Hepatocyte (in vitro differentiated cells): ENCODE results near the gene DIAPH2. TPM values are rescaled to one million over a fixed set of nuclear protein-coding genes. Genes with fewer than 3 reads are reported as not detected.

ENCODE experiments used
- DNase-seq: peaks from one replicate; pipeline ENCODE4 v3.0.0-alpha.2; 2016; ENCODE audit warnings: low spot score
- H2AFZ ChIP-seq: fragments of 200-600 bp; sonication (generic); 2 replicates; pipeline ENCODE4 v1.6.0; 2016; ENCODE audit warnings: antibody characterized with exemption, mild to moderate bottlenecking
- H3K27ac ChIP-seq: fragments of 200-600 bp; sonication (generic); 2 replicates; pipeline ENCODE4 v1.5.1; 2016; ENCODE audit warnings: mild to moderate bottlenecking
- H3K27me3 ChIP-seq: fragments of 200-600 bp; sonication (generic); 2 replicates; pipeline ENCODE4 v1.6.1; 2016
- H3K36me3 ChIP-seq: fragments of 200-600 bp; sonication (generic); replicated peaks from 2 replicates; pipeline ENCODE4 v1.5.1; 2016; ENCODE audit warnings: low read depth; ENCODE audit not compliant: insufficient read depth
- H3K4me1 ChIP-seq: fragments of 200-600 bp; sonication (generic); 2 replicates; pipeline ENCODE4 v1.5.1; 2016; ENCODE audit warnings: mild to moderate bottlenecking, moderate library complexity; ENCODE audit not compliant: insufficient read depth
- H3K4me2 ChIP-seq: fragments of 200-600 bp; sonication (generic); 2 replicates; pipeline ENCODE4 v1.6.0; 2016
- H3K4me3 ChIP-seq: fragments of 200-600 bp; sonication (generic); 2 replicates; pipeline ENCODE4 v1.5.1; 2016; ENCODE audit warnings: mild to moderate bottlenecking
- H3K79me2 ChIP-seq: fragments of 200-600 bp; sonication (generic); 2 replicates; pipeline ENCODE4 v1.6.0; 2017; ENCODE audit warnings: mild to moderate bottlenecking
- H3K9me2 ChIP-seq: fragments of 200-600 bp; sonication (generic); replicated peaks from 2 replicates; pipeline ENCODE4 v1.6.0; 2017; ENCODE audit warnings: mild to moderate bottlenecking; ENCODE audit not compliant: insufficient read depth
- H3K9me3 ChIP-seq: fragments of 200-600 bp; sonication (generic); 2 replicates; pipeline ENCODE4 v1.5.1; 2016; ENCODE audit warnings: low read depth, mild to moderate bottlenecking
- H4K20me1 ChIP-seq: fragments of 200-600 bp; sonication (generic); 2 replicates; pipeline ENCODE4 v1.6.0; 2016; ENCODE audit warnings: mild to moderate bottlenecking; ENCODE audit not compliant: insufficient read depth, poor library complexity, severe bottlenecking
- CTCF ChIP-seq: fragments of 200-600 bp; sonication (generic); IDR thresholded peaks from 2 replicates; pipeline ENCODE4 v1.5.1; 2016; ENCODE audit warnings: antibody characterized with exemption, mild to moderate bottlenecking; ENCODE audit not compliant: poor library complexity
- EZH2 ChIP-seq: fragments of 200-600 bp; sonication (generic); IDR thresholded peaks from 2 replicates; pipeline ENCODE4 v1.6.1; 2016; ENCODE audit warnings: antibody characterized with exemption, mild to moderate bottlenecking, borderline replicate concordance
- EZH2phosphoT487 ChIP-seq: fragments of 200-600 bp; sonication (generic); IDR thresholded peaks from one replicate; pipeline ENCODE4 v1.6.1; 2018; ENCODE audit warnings: antibody characterized with exemption, mild to moderate bottlenecking, low read depth, moderate library complexity; ENCODE audit not compliant: unreplicated experiment, severe bottlenecking
- WGBS: methylation state at CpG from one replicate; pipeline ENCODE4 v1.1.6; 2016; ENCODE audit warnings: low lambda C conversion rate; ENCODE audit errors: missing lambda C conversion rate; 5-methylcytosine and 5-hydroxymethylcytosine counted together
- polyA plus RNA-seq: library from polyadenylated mRNA; unstranded; fragments of >200 nt; fragmentation: Nextera tagmentation; extraction: Ambion mirVana; gene quantifications from 2 replicates; pipeline ENCODE4 v1.2.1, GENCODE V29; 2016
- total RNA-seq: library from RNA; depleted of rRNA; stranded (reverse); fragments of >200 nt; gene quantifications from 2 replicates; pipeline ENCODE4 v1.2.3, GENCODE V29; 2014

The DIAPH2 gene
- total and polyA plus RNA-seq, 2 experiments from 2014 or later, result 14.8 to 32.4 TPM

DNA sequence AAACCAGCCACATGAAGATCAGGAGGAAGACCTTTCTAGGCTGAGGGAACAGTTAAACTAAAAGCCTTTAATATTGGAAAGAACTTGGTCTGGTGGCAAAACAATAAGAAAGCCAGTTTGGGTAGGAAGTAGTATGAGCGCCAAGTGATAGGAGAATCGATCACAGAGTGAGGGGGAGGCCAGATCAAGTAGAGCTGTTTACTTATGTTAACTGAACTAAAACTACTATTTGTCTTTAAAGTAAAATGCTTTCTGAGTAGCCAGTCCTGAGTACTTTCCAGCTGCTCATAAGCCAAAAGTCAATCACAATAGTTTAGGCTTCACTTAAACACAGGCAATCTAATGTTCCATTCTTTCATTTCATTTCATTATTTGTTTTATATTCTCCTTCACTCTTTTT, 136.3 kb downstream of the DIAPH2 start:
- no peaks in the 10 kb centered on the region for H3K4me1 ChIP-seq
- no peak overlapping the region for H3K4me2 ChIP-seq
- H4K20me1 ChIP-seq, result no peaks in the 10 kb centered on the region
- no peak for DNase-seq
- H3K27ac ChIP-seq, result no peak overlapping the region
- no peaks in the 10 kb centered on the region for H3K79me2 ChIP-seq
- no peaks in the 10 kb centered on the region for H3K9me2 ChIP-seq
- no peaks in the 10 kb centered on the region for H3K36me3 ChIP-seq
- TF ChIP-seq EZH2phosphoT487 (no peak), CTCF (no peak), EZH2 (no peak)
- H3K27me3 ChIP-seq, result no peaks in the 10 kb centered on the region
- H2AFZ ChIP-seq, result no peak overlapping the region
- WGBS, result 57% methylated on average over 2 of the region's 2 CpGs
- H3K9me3 ChIP-seq, result no peaks in the 10 kb centered on the region
- H3K4me3 ChIP-seq, result no peak overlapping the region

GRCh38 chrX:96824166-96824565, 139.5 kb downstream of the DIAPH2 start:
- Histone ChIP-seq H3K4me2 (no peak overlapping the region), H3K4me3 (no peak overlapping the region), H3K4me1 (no peaks in the 10 kb centered on the region), H3K9me2 (no peaks in the 10 kb centered on the region), H3K27ac (no peak overlapping the region), H4K20me1 (no peaks in the 10 kb centered on the region), H3K79me2 (no peaks in the 10 kb centered on the region), H3K27me3 (no peaks in the 10 kb centered on the region), H2AFZ (no peak overlapping the region), H3K36me3 (no peaks in the 10 kb centered on the region), H3K9me3 (no peaks in the 10 kb centered on the region)
- 88% methylated on average over 3 of the region's 3 CpGs for WGBS
- DNase-seq, result no peak
- TF ChIP-seq EZH2phosphoT487 (no peak), EZH2 (no peak), CTCF (no peak)

DNA sequence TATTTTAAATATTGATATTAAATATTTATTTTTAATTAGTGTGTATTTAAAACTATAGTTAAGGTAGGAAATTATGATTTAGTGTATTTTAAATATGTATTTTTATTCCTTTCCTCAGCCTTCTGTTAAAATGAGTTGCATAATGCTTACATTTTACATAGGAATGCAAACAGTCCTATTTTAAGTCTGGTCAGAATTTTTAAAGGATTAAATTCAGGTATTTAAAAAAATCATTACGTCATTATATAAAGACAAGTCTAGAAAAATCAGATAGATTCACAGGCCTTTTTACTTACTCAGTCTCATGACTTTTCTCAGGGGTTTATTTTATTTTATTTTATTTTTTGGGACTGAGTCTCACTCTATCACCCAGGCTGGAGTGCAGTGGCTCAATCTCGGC, 148.7 kb downstream of the DIAPH2 start:
- Histone ChIP-seq H3K36me3 (no peaks in the 10 kb centered on the region), H3K4me2 (no peak overlapping the region), H3K79me2 (no peaks in the 10 kb centered on the region), H3K4me1 (no peaks in the 10 kb centered on the region), H3K27me3 (no peaks in the 10 kb centered on the region), H2AFZ (no peak overlapping the region), H4K20me1 (no peaks in the 10 kb centered on the region), H3K9me3 (no peaks in the 10 kb centered on the region), H3K9me2 (no peaks in the 10 kb centered on the region), H3K4me3 (no peak overlapping the region), H3K27ac (no peak overlapping the region)
- no peak for TF ChIP-seq EZH2
- TF ChIP-seq CTCF, result no peak
- TF ChIP-seq EZH2phosphoT487, result no peak
- WGBS, result 100% methylated on average over 2 of the region's 2 CpGs
- DNase-seq, result no peak

DNA sequence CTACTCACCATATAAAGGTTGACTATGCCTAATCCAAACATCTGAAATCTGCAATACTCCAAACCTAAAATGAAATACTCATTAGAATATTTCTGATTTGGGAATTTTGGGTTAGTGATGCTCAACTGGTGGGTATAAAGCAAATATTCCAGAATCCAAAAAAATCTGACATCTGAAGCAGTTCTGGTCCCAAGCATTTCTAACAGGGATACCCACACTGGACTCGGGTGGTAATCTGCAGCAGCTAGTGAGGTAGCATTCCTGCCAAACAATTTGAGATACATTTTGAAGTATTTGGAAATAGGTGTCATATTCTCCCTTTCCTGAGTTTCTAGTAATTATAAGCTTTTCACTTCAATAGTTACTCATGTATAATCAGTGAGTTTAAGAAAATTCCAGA, 149.5 kb downstream of the DIAPH2 start:
- Histone ChIP-seq H3K79me2 (no peaks in the 10 kb centered on the region), H3K36me3 (no peaks in the 10 kb centered on the region), H3K9me3 (no peaks in the 10 kb centered on the region), H3K9me2 (no peaks in the 10 kb centered on the region), H3K27me3 (no peaks in the 10 kb centered on the region), H3K27ac (no peak overlapping the region), H3K4me3 (no peak overlapping the region), H2AFZ (no peak overlapping the region), H4K20me1 (no peaks in the 10 kb centered on the region), H3K4me1 (no peaks in the 10 kb centered on the region), H3K4me2 (no peak overlapping the region)
- no peak for TF ChIP-seq EZH2
- 68% methylated on average over 1 of the region's 1 CpG for WGBS
- DNase-seq, result no peak
